Astrocyte of the cerebellum (primary cell): ENCODE data around the gene RAB33A.

Experiments used
- DNase-seq: peaks from one replicate; pipeline ENCODE4 v3.0.0-alpha.2; 2011; ENCODE audit warnings: low read depth
- H3K4me3 ChIP-seq: 2 replicates; pipeline ENCODE4 v1.5.1; 2011; ENCODE audit warnings: mild to moderate bottlenecking, low read depth, low read length, moderate library complexity
- in situ Hi-C: cut with HindIII; loops from 2 replicates; pipeline ENCODE4 v1.10.0; 2017; ENCODE audit warnings: low sequenced_read_pairs
- TF ChIP-seq, protein P1 (sequence below): IDR thresholded peaks from 2 replicates; pipeline ENCODE4 v1.5.1; 2012; ENCODE audit warnings: low read length, low read depth, moderate library complexity, mild to moderate bottlenecking; ENCODE audit errors: missing control alignments

The RAB33A gene

DNA sequence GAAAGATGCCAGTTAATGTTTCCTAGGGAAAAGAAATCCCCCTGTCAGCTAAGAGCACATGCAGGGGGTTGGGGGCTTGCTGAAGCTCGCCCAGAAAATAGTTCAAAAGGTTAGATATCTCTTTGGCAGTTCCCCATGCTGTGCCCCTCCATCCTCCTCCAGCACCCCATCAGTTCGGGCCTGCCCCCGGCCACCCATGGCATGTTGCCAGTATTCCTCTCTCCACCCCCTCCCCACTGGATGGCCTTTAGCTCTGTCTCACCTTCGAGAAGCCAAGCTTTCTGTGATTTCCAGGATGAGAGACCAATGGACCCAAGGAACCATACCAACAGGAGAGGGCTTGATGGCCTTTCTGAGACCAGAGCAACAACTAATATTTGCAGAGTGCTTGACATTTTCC lies 5.2 kb downstream of the RAB33A start:
- no peak overlapping the region for H3K4me3 ChIP-seq
- no peak for DNase-seq
- TF ChIP-seq, protein P1, sequence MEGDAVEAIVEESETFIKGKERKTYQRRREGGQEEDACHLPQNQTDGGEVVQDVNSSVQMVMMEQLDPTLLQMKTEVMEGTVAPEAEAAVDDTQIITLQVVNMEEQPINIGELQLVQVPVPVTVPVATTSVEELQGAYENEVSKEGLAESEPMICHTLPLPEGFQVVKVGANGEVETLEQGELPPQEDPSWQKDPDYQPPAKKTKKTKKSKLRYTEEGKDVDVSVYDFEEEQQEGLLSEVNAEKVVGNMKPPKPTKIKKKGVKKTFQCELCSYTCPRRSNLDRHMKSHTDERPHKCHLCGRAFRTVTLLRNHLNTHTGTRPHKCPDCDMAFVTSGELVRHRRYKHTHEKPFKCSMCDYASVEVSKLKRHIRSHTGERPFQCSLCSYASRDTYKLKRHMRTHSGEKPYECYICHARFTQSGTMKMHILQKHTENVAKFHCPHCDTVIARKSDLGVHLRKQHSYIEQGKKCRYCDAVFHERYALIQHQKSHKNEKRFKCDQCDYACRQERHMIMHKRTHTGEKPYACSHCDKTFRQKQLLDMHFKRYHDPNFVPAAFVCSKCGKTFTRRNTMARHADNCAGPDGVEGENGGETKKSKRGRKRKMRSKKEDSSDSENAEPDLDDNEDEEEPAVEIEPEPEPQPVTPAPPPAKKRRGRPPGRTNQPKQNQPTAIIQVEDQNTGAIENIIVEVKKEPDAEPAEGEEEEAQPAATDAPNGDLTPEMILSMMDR = no peak
- in situ Hi-C loops = no loop called here

DNA sequence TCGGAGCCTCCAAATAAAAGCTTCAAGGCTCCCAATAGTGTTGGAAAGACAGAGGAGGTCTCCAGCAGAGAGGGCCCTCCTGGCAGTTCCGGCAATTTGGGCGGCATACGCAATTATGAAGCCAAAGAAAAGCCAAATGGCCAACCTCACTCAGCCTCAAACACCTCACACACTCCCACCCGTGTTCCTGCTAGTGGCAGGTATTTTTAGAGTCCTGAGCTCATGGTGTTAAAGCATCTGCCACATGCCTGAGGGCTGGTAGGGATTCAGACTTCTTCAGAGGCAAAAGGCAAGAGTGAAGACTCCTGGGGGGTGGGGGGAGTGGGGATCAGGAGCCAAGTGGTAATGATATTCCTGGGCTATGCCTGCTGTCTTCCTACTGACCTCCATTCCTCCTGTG lies 7.4 kb downstream of the RAB33A start:
- TF ChIP-seq, protein P1 = no peak
- no peak for DNase-seq
- in situ Hi-C loops = no loop called here
- H3K4me3 ChIP-seq = no peak overlapping the region

DNA sequence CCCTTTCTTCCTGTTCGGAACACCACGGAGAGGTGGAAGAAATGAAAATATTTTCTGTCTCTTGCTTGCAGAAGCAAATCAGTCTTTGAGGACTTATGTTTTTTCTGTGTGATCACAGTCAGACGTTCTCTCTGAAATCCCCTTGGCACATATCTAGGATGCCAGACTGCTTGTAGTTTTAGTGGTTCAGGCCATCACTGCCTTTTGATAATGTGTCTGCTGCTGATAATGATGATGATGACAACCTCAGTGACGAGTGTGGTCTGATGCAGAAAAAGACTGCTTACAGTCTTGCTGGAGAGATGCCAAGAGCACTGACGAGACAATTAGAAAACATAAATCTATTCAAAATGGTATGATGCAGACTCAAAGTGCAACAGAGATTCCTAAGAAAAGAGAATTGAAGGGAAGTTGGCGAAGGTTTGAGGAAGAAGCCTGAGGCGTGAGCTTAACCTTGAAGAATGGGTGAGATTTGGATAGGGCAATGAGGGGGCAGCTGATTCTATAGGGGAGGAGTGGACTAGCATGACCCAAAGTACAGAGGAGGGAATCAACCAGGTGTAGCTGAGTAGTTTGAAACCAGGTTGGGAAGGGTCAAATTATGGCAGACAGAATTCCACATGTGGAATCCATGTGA lies 7.9 kb downstream of the RAB33A start:
- DNase-seq = no peak
- TF ChIP-seq, protein P1 = no peak
- H3K4me3 ChIP-seq = no peak overlapping the region
- in situ Hi-C loops = no loop called here

DNA sequence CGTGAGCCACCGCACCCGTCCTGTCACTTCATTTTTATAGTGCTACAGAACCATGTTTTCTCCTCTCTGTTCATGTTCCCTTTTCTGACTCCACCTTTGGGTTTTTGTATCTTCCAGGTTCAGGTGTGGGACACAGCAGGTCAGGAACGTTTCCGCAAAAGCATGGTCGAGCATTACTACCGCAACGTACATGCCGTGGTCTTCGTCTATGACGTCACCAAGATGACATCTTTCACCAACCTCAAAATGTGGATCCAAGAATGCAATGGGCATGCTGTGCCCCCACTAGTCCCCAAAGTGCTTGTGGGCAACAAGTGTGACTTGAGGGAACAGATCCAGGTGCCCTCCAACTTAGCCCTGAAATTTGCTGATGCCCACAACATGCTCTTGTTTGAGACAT lies 12.4 kb downstream of the RAB33A start:
- DNase-seq = no peak
- TF ChIP-seq, protein P1 = no peak
- in situ Hi-C loops = no loop called here

DNA sequence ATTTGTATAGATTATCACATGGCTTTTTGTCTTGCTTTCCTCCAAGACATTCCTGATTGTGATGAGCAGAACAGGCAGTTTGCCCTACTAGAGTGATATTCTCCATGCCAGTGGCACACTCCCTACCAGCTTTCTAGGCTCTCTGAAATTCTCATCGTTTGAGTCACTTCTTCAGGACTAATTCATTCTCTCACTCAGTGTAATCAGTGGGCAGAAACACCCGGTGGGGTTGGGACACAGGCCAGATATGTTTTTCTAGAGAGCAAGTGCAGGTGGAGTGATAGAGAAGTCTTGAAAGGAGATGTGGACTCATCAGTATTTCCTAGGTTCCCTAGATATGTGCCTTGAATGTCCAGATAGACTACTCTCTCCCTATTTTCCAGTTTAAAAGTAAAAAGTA lies 13.1 kb downstream of the RAB33A start:
- in situ Hi-C loops = no loop called here
- H3K4me3 ChIP-seq = no peak overlapping the region
- TF ChIP-seq, protein P1 = no peak
- no peak for DNase-seq

More for the DNA sequence above, 12.4 kb downstream of the RAB33A start:
- H3K4me3 ChIP-seq = no peak overlapping the region

DNA sequence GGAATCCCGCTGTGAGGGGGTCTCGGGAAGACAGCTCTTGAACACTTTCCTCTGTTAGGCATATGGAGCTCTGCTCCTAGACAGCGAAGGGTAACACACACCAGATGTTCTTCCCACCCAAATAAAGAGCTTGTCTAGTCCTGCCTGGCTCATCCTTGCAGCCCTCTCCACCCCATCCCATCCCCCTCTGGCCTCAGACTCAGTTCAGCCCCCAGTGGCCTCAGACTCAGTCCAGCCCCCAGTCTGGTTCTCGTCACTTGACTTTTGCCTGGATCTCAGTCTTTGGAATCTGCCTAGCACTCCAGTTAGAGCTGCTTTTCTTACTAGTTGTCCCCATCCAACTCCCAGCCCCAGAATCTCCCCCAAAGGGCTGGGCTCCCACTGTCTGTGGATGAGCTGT lies 14.9 kb downstream of the RAB33A start:
- DNase-seq = no peak
- H3K4me3 ChIP-seq = no peak overlapping the region
- in situ Hi-C loops = no loop called here
- TF ChIP-seq, protein P1 = no peak
